NB4 (cell line): ENCODE measurements around the gene TNNI3K.

Experiments
- CTCF ChIP-seq: IDR thresholded peaks from one replicate; pipeline ENCODE4 v1.5.1; 2012; ENCODE audit warnings: low read depth, low read length
- MAX ChIP-seq: IDR thresholded peaks from 2 replicates; pipeline ENCODE4 v1.6.1; 2011; ENCODE audit warnings: low read depth, low read length

GRCh38 chr1:74505928-74506710, 270.9 kb downstream of the TNNI3K start:
- no peak for TF ChIP-seq MAX
- no peak for TF ChIP-seq CTCF
